Esophagus squamous epithelium (tissue), 4 donors: Measurements from ENCODE around the gene BHLHE23.

Experiments
- POLR2A ChIP-seq, 4 donors: fragments of 450-650 bp; IDR thresholded peaks; one replicate each; pipeline ENCODE4 v1.6.1; 2017; ENCODE audit warnings: antibody characterized with exemption in 4 of 4, mild to moderate bottlenecking in 4 of 4, moderate library complexity in 3 of 4
- TF ChIP-seq, protein P1 (sequence below), 6 experiments: fragments of 450-650 bp in 4 of 6; fragments of 200-600 bp in 2 of 6; sonication (generic) in 2 of 6; IDR thresholded peaks; one replicate each; pipeline ENCODE4 v1.5.1; 2016 to 2019; ENCODE audit warnings: antibody characterized with exemption in 6 of 6, mild to moderate bottlenecking in 4 of 6, moderate library complexity in 4 of 6

GRCh38 chr20:63007360-63007645 is 539 bp upstream of the BHLHE23 start:
- TF ChIP-seq POLR2A (IDR thresholded peaks at IDR 0.05) = no peak
- TF ChIP-seq, protein P1, sequence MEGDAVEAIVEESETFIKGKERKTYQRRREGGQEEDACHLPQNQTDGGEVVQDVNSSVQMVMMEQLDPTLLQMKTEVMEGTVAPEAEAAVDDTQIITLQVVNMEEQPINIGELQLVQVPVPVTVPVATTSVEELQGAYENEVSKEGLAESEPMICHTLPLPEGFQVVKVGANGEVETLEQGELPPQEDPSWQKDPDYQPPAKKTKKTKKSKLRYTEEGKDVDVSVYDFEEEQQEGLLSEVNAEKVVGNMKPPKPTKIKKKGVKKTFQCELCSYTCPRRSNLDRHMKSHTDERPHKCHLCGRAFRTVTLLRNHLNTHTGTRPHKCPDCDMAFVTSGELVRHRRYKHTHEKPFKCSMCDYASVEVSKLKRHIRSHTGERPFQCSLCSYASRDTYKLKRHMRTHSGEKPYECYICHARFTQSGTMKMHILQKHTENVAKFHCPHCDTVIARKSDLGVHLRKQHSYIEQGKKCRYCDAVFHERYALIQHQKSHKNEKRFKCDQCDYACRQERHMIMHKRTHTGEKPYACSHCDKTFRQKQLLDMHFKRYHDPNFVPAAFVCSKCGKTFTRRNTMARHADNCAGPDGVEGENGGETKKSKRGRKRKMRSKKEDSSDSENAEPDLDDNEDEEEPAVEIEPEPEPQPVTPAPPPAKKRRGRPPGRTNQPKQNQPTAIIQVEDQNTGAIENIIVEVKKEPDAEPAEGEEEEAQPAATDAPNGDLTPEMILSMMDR (IDR thresholded peaks at IDR 0.05) = no peak
